NCI-H2081 treated with DMSO at 0.1 percent for 48 hours (cell line): ENCODE results near the gene THRSP.
A peak's percentile ranks its signal among the peaks of the same experiment; 100 is the strongest.
"Not testable (repeated sequence)": the region's sequence is repeated elsewhere in the genome, so short reads cannot be mapped to it uniquely, and the experiment has no call there.

Experiments
- DNase-seq: peaks from one replicate; lab custom pipeline; 2025; lab: John Stamatoyannopoulos, UW

Gene THRSP

DNA sequence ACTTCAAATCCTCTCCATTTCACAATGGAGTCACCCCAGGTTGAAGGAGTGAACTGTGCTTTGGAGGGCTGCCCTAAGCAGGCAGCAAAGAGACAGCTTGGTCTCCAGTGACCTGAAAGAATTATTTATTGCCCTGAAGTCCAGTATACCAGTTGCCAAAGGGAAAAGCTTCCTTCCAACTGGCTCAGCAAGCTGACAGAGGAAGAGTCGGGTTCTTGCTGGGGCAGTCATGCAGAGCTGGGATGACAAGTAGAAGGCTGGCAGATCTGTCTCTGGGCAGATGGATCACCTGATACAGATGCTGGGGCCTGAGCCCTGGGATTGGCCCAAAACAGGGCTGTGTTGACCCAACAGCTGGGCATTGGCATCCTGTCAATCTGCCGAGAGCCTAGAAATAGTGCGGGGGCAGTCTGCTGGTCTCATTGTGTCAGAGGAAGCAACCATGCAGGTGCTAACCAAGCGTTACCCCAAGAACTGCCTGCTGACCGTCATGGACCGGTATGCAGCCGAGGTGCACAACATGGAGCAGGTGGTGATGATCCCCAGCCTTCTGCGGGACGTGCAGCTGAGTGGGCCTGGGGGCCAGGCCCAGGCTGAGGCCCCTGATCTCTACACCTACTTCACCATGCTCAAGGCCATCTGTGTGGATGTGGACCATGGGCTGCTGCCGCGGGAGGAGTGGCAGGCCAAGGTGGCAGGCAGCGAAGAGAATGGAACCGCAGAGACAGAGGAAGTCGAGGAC is at the start of gene THRSP:
Gene THRSP, plus strand, starts transcription at position 422 of the 742 bp plus-strand sequence. Its CDS starts 21 bp downstream, at position 443.
- DNase-seq = no peak

GRCh38 chr11:78014937-78015520 is 48.6 kb upstream of the THRSP start:
- not testable (repeated sequence) for DNase-seq

DNA sequence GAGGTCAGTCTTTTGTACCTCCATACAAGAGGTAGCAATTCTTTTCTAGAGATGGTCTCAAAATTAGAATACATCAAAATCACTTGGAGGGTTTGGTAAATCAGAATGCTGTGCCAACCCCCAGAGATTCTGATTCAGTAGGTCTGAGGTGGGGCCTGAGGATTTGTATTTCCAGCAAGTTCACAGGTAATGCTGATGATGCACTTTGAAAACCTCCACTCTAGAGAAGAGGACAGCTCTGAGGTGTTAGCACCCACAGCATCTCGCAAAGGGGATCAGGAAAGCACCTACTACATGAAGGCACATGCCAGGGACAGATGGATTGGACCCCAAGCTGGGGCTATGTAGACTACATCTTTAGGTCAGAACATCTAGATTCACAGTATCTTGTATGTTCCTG is 47.8 kb upstream of the THRSP start:
- DNase-seq = no peak

DNA sequence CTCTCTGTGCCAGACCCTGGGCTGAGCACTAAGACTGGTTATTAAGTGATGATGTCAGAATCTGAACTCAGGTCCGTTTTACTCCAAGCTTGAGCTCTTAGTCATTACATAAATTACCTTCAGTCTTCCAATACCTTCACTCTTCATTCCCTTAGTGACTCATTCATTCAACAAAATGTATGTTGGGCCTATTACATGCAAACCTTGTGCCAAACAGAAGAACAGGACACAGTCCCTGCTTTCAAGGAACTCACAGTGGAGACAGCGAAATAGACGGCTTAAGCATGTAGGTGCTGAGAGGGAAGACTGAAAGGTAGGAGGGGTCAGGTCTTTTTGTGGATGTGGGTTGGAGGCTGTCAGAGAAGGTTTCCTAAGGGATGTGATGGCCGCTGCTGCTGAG is 43.9 kb upstream of the THRSP start:
- no peak for DNase-seq

- DNase-seq = no peak
These were observed 43.4 kb upstream of the THRSP start for GRCh38 chr11:78020246-78020645.

DNA sequence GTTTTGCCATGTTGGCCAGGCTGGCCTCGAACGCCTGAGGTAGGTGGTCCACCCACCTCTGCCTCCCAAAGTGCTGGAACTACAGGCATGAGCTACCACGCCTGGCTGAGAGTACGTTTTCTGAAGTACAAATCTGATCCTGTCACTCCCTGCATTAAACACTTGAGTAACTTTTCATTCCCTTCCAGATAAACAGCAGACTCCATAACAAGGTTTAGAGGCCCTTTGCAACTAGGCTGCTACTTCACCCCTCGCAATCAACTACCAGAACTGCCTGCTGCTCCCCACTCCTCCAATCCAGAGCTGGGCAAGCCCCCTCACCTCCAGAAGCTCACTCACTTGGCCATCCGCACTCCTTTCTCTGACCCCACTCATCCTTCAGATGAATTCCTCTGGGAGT is 42.0 kb upstream of the THRSP start:
- no peak for DNase-seq

DNA sequence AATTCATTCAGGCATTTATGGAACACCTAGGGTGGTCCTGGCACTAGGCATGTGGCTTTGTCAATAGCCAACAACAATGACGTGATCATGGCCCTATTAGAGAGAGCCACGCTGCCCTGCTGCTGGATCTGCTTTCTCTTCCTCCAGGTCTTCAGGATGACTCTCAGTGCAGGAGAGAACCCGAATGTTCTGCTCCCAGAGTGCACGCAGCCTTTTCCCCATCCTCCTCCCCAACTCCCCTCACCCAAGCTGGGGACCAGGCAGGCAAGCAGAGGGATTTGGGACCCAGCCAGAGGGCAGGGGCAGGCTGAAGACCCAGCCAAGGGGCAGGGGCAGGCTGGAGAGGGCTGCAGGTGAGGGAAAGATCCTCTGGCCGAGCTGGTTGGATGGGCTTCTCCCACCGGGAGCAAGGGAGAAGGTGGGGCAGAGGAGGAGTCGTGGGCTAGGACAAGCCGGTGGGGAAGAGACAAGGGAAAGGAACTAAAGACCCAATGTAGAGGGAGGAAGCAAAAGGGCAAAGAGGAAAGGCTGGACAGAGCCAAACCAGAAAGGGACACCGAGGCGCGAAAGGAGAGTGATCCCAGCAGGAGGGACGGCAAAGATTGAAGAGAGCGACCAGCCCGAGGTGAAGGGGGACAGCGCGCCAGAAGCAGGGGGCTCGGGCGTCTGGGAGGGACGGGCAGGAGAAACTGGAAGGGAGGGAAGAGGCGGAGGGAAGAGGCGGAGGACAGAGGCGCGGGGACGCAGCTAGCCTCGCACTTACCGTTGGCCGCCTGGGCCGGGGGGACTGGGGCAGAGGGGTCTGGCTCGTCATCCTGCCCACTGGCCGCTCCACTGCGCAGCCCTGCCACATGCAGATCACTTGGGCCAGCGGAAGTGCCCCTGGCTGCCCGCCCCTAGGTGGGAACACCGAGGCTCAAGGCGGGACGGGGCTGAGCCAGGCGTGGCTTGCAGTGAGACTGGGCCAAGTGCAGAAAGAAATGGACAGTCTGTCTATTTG is 41.0 kb upstream of the THRSP start, which contains the start of gene KCTD14:
Gene KCTD14, minus strand, starts transcription at position 880 of the 1,000 bp plus-strand sequence. Its CDS starts 27 bp downstream, at position 853.
- DNase-seq = peak; percentile 63

GRCh38 chr11:78023426-78023825 is 40.2 kb upstream of the THRSP start:
- no peak for DNase-seq

- DNase-seq = no peak
These were observed 38.3 kb upstream of the THRSP start for GRCh38 chr11:78025378-78025777.

GRCh38 chr11:78027759-78028158 is 35.9 kb upstream of the THRSP start:
- no peak for DNase-seq

DNA sequence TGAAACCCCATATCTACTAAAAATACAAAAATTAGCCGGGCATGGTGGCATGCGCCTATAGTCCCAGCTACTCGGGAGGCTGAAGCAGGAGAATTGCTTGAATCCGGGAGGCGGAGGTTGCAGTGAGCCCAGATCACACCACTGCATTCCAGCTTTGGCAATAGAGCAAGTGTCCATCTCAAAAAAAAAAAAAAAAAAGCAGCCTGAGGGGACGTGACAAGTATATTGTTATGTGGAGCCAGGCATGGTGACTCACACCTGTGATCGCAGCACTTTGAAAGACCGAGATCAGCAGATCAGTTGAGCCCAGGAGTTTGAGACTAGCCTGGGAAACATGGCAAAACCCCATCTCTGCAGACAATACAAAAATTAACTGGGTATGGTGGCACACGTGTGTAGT is 35.2 kb upstream of the THRSP start:
- not testable (repeated sequence) for DNase-seq

- DNase-seq = peak; percentile 94
These were observed 33.0 kb upstream of the THRSP start for GRCh38 chr11:78030429-78031325.

- DNase-seq = no peak
These were observed 32.0 kb upstream of the THRSP start for GRCh38 chr11:78031629-78032028.

GRCh38 chr11:78032090-78032489 is 31.6 kb upstream of the THRSP start:
- no peak for DNase-seq

DNA sequence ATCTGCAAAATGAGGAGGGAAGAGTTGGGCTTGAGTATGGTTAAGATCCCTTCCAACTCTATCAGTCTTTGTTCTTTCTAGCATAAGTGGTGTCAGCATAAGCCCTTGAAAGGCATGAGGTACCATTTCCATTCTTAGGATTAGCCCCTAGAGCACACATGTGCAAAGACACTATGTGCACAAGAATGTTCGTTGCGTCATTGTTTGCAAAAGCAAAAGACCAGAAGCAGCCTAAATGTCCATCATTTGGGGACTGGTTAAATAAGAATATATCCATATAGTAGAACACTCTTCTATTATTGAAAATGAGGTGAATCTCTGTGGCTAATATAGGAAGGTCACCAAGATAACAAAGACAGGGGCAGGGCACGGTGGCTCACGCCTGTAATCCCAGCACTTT is 30.6 kb upstream of the THRSP start:
- DNase-seq = no peak

DNA sequence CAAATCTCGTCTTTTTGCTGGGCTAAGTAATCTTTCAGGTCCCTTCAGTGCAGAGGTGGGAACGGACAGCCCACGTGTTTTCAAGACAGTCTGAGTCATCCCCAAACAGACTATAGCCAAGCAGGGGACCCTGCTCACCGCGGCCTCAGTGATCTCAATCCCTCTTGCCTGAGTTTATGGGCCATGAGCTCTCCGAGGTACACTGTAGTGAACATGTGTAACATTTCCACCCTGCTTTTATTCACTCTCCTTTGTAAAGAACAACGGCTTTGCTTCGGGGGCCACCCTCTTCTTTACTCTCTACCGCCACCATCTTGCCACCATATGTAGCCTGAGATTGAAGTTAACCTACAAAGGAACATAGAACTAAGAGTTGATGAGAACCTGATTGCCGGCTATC is 29.0 kb upstream of the THRSP start:
- DNase-seq = no peak

GRCh38 chr11:78036313-78036712 is 27.3 kb upstream of the THRSP start:
- DNase-seq = no peak

DNA sequence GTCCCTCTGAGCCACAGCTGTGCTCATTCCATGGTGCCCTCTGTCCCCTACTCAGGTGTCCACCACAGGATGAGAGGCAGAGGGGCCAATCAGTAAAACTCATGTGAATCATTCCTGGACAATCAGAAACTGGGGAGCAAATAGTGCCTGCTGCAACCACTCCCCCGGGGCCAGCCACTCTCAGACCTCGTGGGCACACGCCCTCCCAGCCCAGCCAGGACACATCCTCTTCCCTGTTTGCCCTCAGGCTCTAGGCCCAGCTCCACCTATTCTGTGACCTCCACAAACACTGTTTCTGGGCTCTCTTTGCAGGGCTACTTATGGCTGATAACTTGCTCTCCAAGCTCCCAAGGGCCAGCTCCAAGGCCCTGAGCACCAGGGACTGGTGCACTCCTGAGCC is 26.6 kb upstream of the THRSP start:
- DNase-seq = no peak

DNA sequence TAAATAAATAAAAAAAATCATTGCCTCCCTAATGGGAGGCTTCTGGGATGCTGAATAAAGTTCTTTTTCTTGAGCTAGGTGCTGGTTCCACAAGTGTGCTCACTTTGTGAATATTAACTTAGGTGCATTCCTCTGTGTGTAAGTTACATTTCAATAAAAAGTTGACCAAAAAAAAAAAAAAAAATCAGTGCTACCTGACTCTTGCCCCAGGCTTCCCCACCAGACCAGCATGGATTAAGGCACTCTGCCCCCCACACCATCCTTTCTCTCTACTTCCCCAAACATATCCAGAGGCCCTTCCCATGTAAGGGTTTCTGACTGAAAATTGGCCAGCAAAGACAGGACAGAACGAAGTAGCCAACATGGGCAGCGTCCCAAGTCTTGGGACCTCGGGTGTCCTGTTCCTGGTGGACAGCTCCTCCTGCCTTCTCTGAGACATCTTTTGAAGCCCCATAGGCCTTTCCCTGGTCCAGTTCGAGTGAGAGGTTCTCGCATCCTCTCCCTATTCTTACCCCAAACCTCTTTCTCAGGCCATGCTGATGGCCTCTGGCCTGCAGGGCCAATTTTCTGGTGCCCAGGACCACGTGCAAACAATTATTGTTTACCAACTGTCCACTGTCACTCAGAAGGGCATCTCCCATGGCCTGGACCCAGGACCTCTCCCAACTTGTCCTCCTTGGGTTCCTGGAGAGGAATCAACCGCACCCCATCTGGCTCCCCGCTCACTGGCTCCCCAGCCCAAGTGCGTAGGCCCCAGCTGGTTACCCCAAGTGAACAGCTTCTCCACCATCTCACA is 25.6 kb upstream of the THRSP start:
- no peak for DNase-seq

DNA sequence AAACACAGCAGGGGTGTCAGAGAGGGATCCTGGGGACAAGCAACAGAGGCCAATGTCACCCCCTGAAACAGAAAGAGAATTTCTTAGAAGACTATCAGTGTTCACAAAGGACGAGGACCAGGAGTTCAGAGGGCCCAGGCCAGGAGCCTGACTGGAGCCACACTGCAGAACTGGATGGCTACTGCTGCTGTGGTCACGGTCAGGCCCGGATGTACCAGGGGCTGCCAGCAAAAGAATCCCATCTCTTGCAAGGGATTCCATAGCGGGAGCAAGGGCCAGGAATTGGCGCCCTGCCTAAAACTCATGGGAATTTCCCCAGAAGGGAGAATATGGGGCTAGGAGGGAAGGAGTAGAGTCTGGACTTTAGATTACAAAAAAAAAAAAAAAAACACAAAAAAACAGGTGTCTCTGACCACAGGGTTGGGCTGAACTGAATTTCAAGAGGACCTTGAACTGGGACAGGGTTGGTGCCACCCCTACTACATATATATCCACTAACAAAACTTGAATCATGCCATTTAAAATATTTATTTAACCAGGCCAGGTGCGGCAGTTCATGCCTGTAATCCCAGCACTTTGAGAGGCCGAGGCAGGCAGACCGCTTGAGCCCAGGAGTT is 24.9 kb upstream of the THRSP start:
- DNase-seq = no peak
